Fibroblast of lung (primary cell): ENCODE results near the gene PRDM13. TPM values are rescaled to one million over a fixed set of nuclear protein-coding genes. Genes with fewer than 3 reads are reported as not detected.

Experiments
- DNase-seq, 2 donors: peaks; one replicate each; pipeline versions ENCODE4 v3.0.0 to v3.0.0-alpha.2; 2010; ENCODE audit warnings: low read depth in 2 of 2
- H2AFZ ChIP-seq: 2 replicates; pipeline ENCODE4 v1.5.1; 2012; ENCODE audit warnings: low read length, control low read depth, inconsistent platforms
- H3K27ac ChIP-seq: 2 replicates; pipeline ENCODE4 v1.5.1; 2011; ENCODE audit warnings: low read length, control low read depth; ENCODE audit not compliant: insufficient read depth
- H3K27me3 ChIP-seq: 2 replicates; pipeline ENCODE4 v1.5.1; 2011; ENCODE audit warnings: mild to moderate bottlenecking, low read length; ENCODE audit not compliant: control insufficient read depth, insufficient read depth
- H3K36me3 ChIP-seq: 2 replicates; pipeline ENCODE4 v1.5.1; 2011; ENCODE audit warnings: low read length; ENCODE audit not compliant: control insufficient read depth, insufficient read depth
- H3K4me1 ChIP-seq: 2 replicates; pipeline ENCODE4 v1.5.1; 2011; ENCODE audit warnings: low read length; ENCODE audit not compliant: control insufficient read depth, insufficient read depth; ENCODE audit errors: extremely low read depth
- H3K4me2 ChIP-seq: 2 replicates; pipeline ENCODE4 v1.5.1; 2011; ENCODE audit warnings: low read length, control low read depth; ENCODE audit not compliant: insufficient read depth; ENCODE audit errors: extremely low read depth
- H3K4me3 ChIP-seq, 4 experiments: fragments of 200-600 bp in 1 of 4; sonication (generic) in 1 of 4; replicated peaks in 1 of 4; 2 replicates each; pipeline ENCODE4 v1.5.1; 2011 to 2016; ENCODE audit warnings: low read length in 4 of 4, low read depth in 3 of 4, mild to moderate bottlenecking in 3 of 4, control low read depth in 2 of 4, inconsistent platforms in 1 of 4, mixed read lengths in 1 of 4; ENCODE audit not compliant: insufficient read depth in 1 of 4; ENCODE audit errors: control extremely low read depth in 1 of 4
- H3K79me2 ChIP-seq: 2 replicates; pipeline ENCODE4 v1.5.1; 2012; ENCODE audit warnings: mild to moderate bottlenecking, low read length, inconsistent platforms; ENCODE audit not compliant: control insufficient read depth, insufficient read depth
- H3K9ac ChIP-seq: 2 replicates; pipeline ENCODE4 v1.5.1; 2011; ENCODE audit warnings: mild to moderate bottlenecking, low read length, control low read depth; ENCODE audit not compliant: insufficient read depth
- H3K9me3 ChIP-seq: 2 replicates; pipeline ENCODE4 v1.5.1; 2012; ENCODE audit warnings: low read depth, low read length; ENCODE audit not compliant: control insufficient read depth, insufficient read depth
- H4K20me1 ChIP-seq: 2 replicates; pipeline ENCODE4 v1.5.1; 2011; ENCODE audit warnings: low read length; ENCODE audit not compliant: control insufficient read depth, insufficient read depth; ENCODE audit errors: extremely low read depth
- EZH2 ChIP-seq: IDR thresholded peaks from 2 replicates; pipeline ENCODE4 v1.5.1; 2012; ENCODE audit warnings: low read length, control low read depth, mild to moderate bottlenecking; ENCODE audit errors: missing control alignments
- polyA plus RNA-seq, 2 donors: library from polyadenylated mRNA; depleted of rRNA in 1 of 2; stranded (reverse) in 1 of 2; unstranded in 1 of 2; fragments of >200 nt; gene quantifications; 2 replicates each; pipeline ENCODE4 v1.2.1, GENCODE V29; 2011 to 2012; ENCODE audit warnings: missing spikeins in 1 of 2
- total RNA-seq: library from RNA; depleted of rRNA; stranded (reverse); fragments of >200 nt; gene quantifications from 2 replicates; pipeline ENCODE4 v1.2.1, GENCODE V29; 2014
- TF ChIP-seq, protein P1 (sequence below), 2 donors: IDR thresholded peaks in 1 of 2; conservative IDR thresholded peaks in 1 of 2; 1 replicate in 1 of 2; 2 replicates in 1 of 2; pipeline ENCODE4 v1.5.1; 2011 to 2012; ENCODE audit warnings: low read length in 2 of 2, control low read depth in 1 of 2, inconsistent platforms in 1 of 2, low read depth in 1 of 2, mild to moderate bottlenecking in 1 of 2

Gene PRDM13
- total and polyA plus RNA-seq, 2 donors (not counting 1 experiment from before 2014, with no cell fraction given): not detected

- Histone ChIP-seq H3K4me3 (no peak overlapping the region), H4K20me1 (no peaks in the 10 kb centered on the region), H3K9ac (no peak overlapping the region), H3K4me2 (no peak overlapping the region), H3K9me3 (no peaks in the 10 kb centered on the region), H2AFZ (no peak overlapping the region), H3K27ac (no peak overlapping the region), H3K79me2 (no peaks in the 10 kb centered on the region), H3K27me3 (peaks cover 90% of the 10 kb centered on the region), H3K36me3 (no peaks in the 10 kb centered on the region), H3K4me1 (no peaks in the 10 kb centered on the region)
- TF ChIP-seq, protein P1, sequence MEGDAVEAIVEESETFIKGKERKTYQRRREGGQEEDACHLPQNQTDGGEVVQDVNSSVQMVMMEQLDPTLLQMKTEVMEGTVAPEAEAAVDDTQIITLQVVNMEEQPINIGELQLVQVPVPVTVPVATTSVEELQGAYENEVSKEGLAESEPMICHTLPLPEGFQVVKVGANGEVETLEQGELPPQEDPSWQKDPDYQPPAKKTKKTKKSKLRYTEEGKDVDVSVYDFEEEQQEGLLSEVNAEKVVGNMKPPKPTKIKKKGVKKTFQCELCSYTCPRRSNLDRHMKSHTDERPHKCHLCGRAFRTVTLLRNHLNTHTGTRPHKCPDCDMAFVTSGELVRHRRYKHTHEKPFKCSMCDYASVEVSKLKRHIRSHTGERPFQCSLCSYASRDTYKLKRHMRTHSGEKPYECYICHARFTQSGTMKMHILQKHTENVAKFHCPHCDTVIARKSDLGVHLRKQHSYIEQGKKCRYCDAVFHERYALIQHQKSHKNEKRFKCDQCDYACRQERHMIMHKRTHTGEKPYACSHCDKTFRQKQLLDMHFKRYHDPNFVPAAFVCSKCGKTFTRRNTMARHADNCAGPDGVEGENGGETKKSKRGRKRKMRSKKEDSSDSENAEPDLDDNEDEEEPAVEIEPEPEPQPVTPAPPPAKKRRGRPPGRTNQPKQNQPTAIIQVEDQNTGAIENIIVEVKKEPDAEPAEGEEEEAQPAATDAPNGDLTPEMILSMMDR (conservative IDR thresholded peaks at IDR 0.05 in 1 of 2, IDR thresholded peaks at IDR 0.05 in 1 of 2; ENCODE audit: low read depth in 1 of 2, low read length in 2 of 2): no peak
- TF ChIP-seq EZH2: no peak
- DNase-seq: no peak
Measured at GRCh38 chr6:99607416-99608036, 893 bp downstream of the PRDM13 start.

- TF ChIP-seq, protein P1 (conservative IDR thresholded peaks at IDR 0.05 in 1 of 2, IDR thresholded peaks at IDR 0.05 in 1 of 2; ENCODE audit: low read depth in 1 of 2, low read length in 2 of 2): no peak
- TF ChIP-seq EZH2: peak; percentile 83
- no peak for DNase-seq
- H2AFZ ChIP-seq: no peak overlapping the region
Measured at GRCh38 chr6:99608059-99608885, 1.6 kb downstream of the PRDM13 start.

GRCh38 chr6:99608886-99609482 lies 2.4 kb downstream of the PRDM13 start:
- Histone ChIP-seq H3K27me3 (peaks cover 90% of the 10 kb centered on the region), H3K9ac (no peak overlapping the region), H3K4me2 (no peak overlapping the region), H3K27ac (no peak overlapping the region), H3K9me3 (no peaks in the 10 kb centered on the region), H4K20me1 (no peaks in the 10 kb centered on the region), H3K4me1 (no peaks in the 10 kb centered on the region), H3K36me3 (no peaks in the 10 kb centered on the region), H3K4me3 (no peak overlapping the region), H2AFZ (no peak overlapping the region), H3K79me2 (no peaks in the 10 kb centered on the region)
- DNase-seq: no peak
- TF ChIP-seq EZH2: no peak
- TF ChIP-seq, protein P1 (conservative IDR thresholded peaks at IDR 0.05 in 1 of 2, IDR thresholded peaks at IDR 0.05 in 1 of 2; ENCODE audit: low read depth in 1 of 2, low read length in 2 of 2): no peak

More at GRCh38 chr6:99608059-99608885, 1.6 kb downstream of the PRDM13 start:
- H3K79me2 ChIP-seq: no peaks in the 10 kb centered on the region
- H3K9ac ChIP-seq: no peak overlapping the region
- no peaks in the 10 kb centered on the region for H3K4me1 ChIP-seq
- H3K27me3 ChIP-seq: peaks cover 90% of the 10 kb centered on the region
- H3K27ac ChIP-seq: no peak overlapping the region
- no peaks in the 10 kb centered on the region for H4K20me1 ChIP-seq
- no peaks in the 10 kb centered on the region for H3K36me3 ChIP-seq
- no peak overlapping the region for H3K4me2 ChIP-seq
- H3K4me3 ChIP-seq: no peak overlapping the region
- H3K9me3 ChIP-seq: no peaks in the 10 kb centered on the region
